GM18517 (cell line): ENCODE measurements around the gene CELA1.

ENCODE experiments used
- ATAC-seq: cut with Tn5 transposase; IDR thresholded peaks from one replicate; pipeline ENCODE4 v1.9.1; 2021; ENCODE audit warnings: mild to moderate bottlenecking, moderate library complexity; ENCODE audit not compliant: unreplicated experiment

Gene CELA1

GRCh38 chr12:51377099-51377984 lies 30.9 kb upstream of the CELA1 start:
- ATAC-seq: no peak

GRCh38 chr12:51374856-51375255 lies 28.4 kb upstream of the CELA1 start:
- no peak for ATAC-seq

- ATAC-seq: no peak
These were observed 27.9 kb upstream of the CELA1 start for GRCh38 chr12:51374361-51374760.

GRCh38 chr12:51373187-51373586 lies 26.7 kb upstream of the CELA1 start:
- ATAC-seq: no peak

- no peak for ATAC-seq
These were observed 25.5 kb upstream of the CELA1 start for GRCh38 chr12:51372021-51372420.

- no peak for ATAC-seq
These were observed 24.9 kb upstream of the CELA1 start for GRCh38 chr12:51371295-51371953.

- no peak for ATAC-seq
These were observed 24.2 kb upstream of the CELA1 start for GRCh38 chr12:51370667-51371066.

GRCh38 chr12:51369581-51369980 lies 23.1 kb upstream of the CELA1 start:
- no peak for ATAC-seq

- ATAC-seq: peak; percentile 98
These were observed 22.4 kb upstream of the CELA1 start for GRCh38 chr12:51368640-51369517.

- ATAC-seq: no peak
These were observed 18.8 kb upstream of the CELA1 start for GRCh38 chr12:51365276-51365675.

- ATAC-seq: no peak
These were observed 17.5 kb upstream of the CELA1 start for GRCh38 chr12:51364001-51364400.

- ATAC-seq: no peak
These were observed 16.4 kb upstream of the CELA1 start for GRCh38 chr12:51362747-51363342.

GRCh38 chr12:51362307-51362706 lies 15.8 kb upstream of the CELA1 start:
- ATAC-seq: no peak

- no peak for ATAC-seq
These were observed 14.9 kb upstream of the CELA1 start for GRCh38 chr12:51361161-51362016.

GRCh38 chr12:51360315-51360714 lies 13.8 kb upstream of the CELA1 start:
- no peak for ATAC-seq

GRCh38 chr12:51359851-51360250 lies 13.4 kb upstream of the CELA1 start:
- no peak for ATAC-seq

- ATAC-seq: no peak
These were observed 12.0 kb upstream of the CELA1 start for GRCh38 chr12:51358496-51358895.

- ATAC-seq: no peak
These were observed 11.0 kb upstream of the CELA1 start for GRCh38 chr12:51357374-51358047.

- ATAC-seq: no peak
These were observed 5.5 kb upstream of the CELA1 start for GRCh38 chr12:51351913-51352532.
